HEK293T (cell line): Measurements from ENCODE around the gene ABR.

Experiments
- ARNT ChIP-seq: fragments of 450-650 bp; IDR thresholded peaks from 2 replicates; pipeline ENCODE4 v1.6.1; 2017; ENCODE audit warnings: mild to moderate bottlenecking
- SP1 ChIP-seq: fragments of 450-650 bp; IDR thresholded peaks from 2 replicates; pipeline ENCODE4 v1.6.1; 2017

DNA sequence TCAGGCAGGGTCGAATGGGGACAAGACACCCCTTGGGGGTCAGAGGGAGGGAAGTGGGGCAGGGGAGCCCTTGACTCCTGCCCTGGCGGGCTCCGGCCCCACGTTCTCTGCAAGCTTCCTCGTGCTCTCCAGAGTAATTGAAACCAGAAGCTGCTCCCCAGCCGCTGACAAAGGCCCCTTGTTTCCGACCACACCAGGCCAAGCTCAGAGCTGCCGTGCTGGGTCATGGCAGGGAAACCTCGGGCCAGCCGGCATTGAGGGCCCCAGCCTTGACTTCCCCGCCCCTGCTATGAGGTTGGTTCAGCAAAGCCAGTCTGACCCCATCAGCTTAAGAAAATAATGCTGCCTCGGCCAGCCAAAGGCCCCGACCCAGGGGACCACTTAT lies 139.6 kb downstream of the ABR start:
- TF ChIP-seq SP1 (no peak), ARNT (no peak)
